Muscle of arm (tissue), 14 donors: ENCODE results near the gene B3GAT3. TPM values are rescaled to one million over a fixed set of nuclear protein-coding genes. Genes with fewer than 3 reads are reported as not detected.
"Not testable (repeated sequence)": the region's sequence is repeated elsewhere in the genome, so short reads cannot be mapped to it uniquely, and the experiment has no call there.

Experiments
- DNase-seq: peaks from one replicate; pipeline ENCODE4 v3.0.0-alpha.2; 2013
- long read RNA-seq, 11 donors: transcript quantifications; one replicate each; lab custom pipeline, GENCODE V29; 2026
- polyA plus RNA-seq, 12 donors: library from polyadenylated mRNA; unstranded; fragments of 120-200 nt; gene quantifications; one replicate each; pipeline ENCODE4 v1.2.1, GENCODE V29; 2013; ENCODE audit not compliant: insufficient read length in 12 of 12

Gene B3GAT3
- 10 to 100 TPM in 11 of 12 donors, not detected in 1; 13.2 to 40.2 (median 15.7) TPM for polyA plus RNA-seq
- long read RNA-seq, donor 1, transcript B3GAT3-201 (5 exons, 1,641 nt) = major isoform, 16 of 24 reads
- long read RNA-seq, donor 1, partial matches to known transcripts = 6 of 24 reads
- long read RNA-seq, donor 1, other reads (novel, unspliced or antisense) = 0 of 24 reads
- long read RNA-seq, donor 2, transcript B3GAT3-201 (5 exons, 1,641 nt) = major isoform, 13 of 13 reads
- long read RNA-seq, donor 2, partial matches to known transcripts = 0 of 13 reads
- long read RNA-seq, donor 2, other reads (novel, unspliced or antisense) = 0 of 13 reads
- long read RNA-seq, donor 3, partial matches to known transcripts = 0 of 2 reads
- long read RNA-seq, donor 3, other reads (novel, unspliced or antisense) = 0 of 2 reads
- long read RNA-seq, donor 4, partial matches to known transcripts = 0 of 4 reads
- long read RNA-seq, donor 4, other reads (novel, unspliced or antisense) = 0 of 4 reads
- long read RNA-seq, donor 5 = 0 reads
- long read RNA-seq, donor 6, transcript B3GAT3-201 (5 exons, 1,641 nt) = major isoform, 6 of 11 reads
- long read RNA-seq, donor 6, partial matches to known transcripts = 5 of 11 reads
- long read RNA-seq, donor 6, other reads (novel, unspliced or antisense) = 0 of 11 reads
- long read RNA-seq, donor 7, partial matches to known transcripts = 0 of 3 reads
- long read RNA-seq, donor 7, other reads (novel, unspliced or antisense) = 0 of 3 reads
- long read RNA-seq, donor 8, transcript B3GAT3-201 (5 exons, 1,641 nt) = major isoform, 9 of 17 reads
- long read RNA-seq, donor 8, partial matches to known transcripts = 7 of 17 reads
- long read RNA-seq, donor 8, other reads (novel, unspliced or antisense) = 0 of 17 reads
- long read RNA-seq, donor 9, transcript B3GAT3-201 (5 exons, 1,641 nt) = major isoform, 5 of 5 reads
- long read RNA-seq, donor 9, partial matches to known transcripts = 0 of 5 reads
- long read RNA-seq, donor 9, other reads (novel, unspliced or antisense) = 0 of 5 reads
- long read RNA-seq, donor 10, transcript B3GAT3-201 (5 exons, 1,641 nt) = major isoform, 9 of 10 reads
- long read RNA-seq, donor 10, partial matches to known transcripts = 0 of 10 reads
- long read RNA-seq, donor 10, other reads (novel, unspliced or antisense) = 0 of 10 reads
- long read RNA-seq, donor 11, transcript B3GAT3-201 (5 exons, 1,641 nt) = major isoform, 7 of 12 reads
- long read RNA-seq, donor 11, partial matches to known transcripts = 5 of 12 reads
- long read RNA-seq, donor 11, other reads (novel, unspliced or antisense) = 0 of 12 reads

DNA sequence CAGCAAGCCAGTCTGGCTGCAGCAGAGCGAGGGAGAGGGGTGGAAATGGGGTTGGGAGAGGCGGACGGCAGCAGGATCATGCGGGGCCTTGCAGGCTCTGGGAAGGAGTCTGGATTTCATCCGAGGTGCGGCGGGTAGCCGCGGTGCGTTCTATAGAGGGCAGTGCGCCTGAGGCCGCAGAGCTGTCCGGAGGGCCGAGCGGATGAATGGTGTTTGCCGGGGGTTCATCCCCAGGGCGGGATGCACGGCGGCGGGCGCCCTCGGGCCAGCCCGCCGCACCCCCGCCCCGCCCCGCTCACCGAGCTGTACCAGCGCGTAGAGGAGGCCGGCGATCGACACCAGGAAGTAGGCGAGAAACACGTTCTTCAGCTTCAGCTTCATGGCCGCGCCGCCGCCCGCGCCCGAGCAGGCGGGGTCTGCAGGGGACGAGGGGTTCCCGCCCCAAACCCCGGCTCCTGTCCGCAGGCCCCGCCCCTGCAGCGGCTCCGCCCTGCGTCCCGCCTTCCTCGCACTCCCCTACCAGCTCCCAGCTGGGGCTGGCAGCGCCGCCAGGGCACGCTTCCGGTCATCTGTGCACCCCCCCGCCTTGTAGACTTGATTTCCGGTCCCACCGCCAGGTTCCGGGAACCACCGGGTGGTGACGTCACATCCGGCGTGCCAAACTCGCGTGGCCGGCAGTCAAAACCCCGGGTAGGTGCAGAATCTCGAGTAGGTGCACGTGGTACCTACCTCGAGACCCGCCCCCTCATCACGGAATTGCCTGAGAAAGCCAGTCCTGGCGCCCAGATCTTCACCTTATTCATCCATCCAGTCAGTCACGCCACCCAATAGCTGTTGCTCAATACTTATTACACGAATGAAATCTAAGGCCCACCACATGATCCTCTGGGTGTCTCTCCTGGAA, at the start of gene B3GAT3:
Gene B3GAT3, minus strand, starts transcription at position 420 of the 904 bp plus-strand sequence. Its CDS starts 39 bp downstream, at position 381.
- peak; percentile 94 for DNase-seq

DNA sequence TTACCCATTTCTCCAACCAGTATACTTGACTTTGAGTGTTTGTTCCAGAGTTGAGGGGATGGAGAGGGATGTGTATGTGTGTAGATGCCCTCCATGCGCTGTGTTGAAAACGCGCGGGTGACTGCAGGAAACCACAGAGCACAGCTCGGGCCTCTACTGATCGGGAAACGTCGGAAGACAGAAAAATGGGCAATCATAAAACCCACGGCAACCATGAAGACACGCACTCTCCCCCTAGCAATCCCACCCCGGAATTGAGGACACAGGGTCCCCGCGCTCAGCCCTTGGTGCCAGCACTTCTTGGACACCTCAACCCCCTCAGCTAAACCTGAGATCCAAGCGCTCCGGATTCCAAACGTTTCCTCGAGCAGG, 49.4 kb upstream of the B3GAT3 start:
- DNase-seq = no peak

DNA sequence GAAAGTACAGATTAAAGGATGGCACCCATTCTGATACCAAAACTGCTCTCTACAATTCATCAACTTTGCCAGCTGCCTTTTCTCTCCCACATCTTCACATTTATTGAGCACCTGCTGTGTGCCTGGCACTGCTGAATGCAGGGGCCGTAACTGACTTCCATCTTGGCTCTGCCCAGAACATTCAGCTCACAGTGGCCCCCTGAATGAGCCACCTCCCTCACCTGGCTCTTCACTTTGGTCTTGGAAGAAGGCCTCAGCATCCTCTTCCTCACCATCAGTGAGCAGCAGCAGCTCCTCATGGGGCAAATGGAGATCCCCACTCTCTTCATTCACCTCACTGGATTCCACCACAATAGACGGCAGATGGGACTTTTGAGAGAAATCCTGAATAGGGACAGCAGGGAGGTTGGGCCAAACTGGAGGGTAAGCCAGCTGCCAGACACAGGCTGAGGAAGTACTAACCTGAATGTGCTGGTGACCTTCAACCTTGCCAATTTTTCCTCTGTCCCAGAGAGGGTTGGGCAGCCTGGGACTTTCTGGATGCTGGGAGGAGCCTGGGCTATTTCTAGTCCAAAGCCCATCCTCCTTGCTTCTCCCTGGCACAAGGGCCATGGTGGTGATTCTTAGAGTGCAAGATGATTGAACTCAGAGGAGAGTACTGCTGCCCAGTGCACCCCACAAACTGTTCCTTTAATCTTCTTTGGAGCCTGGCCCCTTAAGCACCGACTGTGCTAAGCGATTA, 47.8 kb upstream of the B3GAT3 start:
- DNase-seq = no peak

DNA sequence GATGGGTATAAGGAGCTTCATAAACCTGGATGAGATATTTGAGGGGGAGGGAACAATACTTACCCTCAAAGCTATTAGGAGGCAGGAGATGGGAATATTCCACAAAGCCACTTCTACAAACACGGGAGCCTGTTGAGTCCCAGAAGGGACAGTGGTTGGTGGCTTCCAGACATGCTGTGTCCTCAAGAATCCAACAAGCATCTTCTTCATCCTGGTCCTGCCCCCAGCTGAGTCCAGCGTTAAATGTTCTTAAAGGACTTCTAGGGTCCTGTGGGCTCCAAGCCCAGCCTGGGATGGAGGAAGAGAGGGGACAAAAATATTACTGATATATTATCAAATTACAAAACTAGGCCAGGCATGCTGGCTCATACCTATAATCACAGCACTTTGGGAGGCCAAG, 45.7 kb upstream of the B3GAT3 start:
- DNase-seq = no peak

DNA sequence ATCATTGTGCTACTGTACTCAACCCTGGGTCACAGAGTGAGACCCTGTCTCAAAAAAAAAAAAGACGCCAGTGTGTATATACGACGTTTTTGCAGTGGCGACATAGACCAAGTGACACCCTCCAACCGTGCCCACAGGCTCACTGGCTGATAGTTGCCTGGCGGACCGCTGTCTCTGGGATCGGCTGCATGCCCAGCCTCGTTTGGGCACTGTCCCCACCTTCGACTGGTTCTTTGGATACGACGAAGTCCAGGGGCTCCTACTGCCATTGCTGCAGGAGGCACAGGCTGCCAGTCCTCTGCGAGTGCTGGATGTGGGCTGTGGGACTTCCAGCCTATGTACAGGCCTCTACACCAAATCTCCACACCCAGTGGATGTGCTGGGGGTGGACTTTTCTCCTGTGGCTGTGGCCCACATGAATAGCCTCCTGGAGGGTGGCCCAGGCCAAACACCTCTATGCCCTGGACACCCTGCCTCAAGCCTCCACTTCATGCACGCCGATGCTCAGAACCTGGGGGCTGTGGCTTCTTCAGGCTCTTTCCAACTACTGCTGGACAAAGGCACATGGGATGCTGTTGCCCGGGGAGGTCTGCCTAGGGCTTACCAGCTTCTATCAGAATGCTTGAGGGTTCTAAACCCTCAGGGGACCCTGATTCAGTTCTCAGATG, 44.6 kb upstream of the B3GAT3 start:
- no peak for DNase-seq

DNA sequence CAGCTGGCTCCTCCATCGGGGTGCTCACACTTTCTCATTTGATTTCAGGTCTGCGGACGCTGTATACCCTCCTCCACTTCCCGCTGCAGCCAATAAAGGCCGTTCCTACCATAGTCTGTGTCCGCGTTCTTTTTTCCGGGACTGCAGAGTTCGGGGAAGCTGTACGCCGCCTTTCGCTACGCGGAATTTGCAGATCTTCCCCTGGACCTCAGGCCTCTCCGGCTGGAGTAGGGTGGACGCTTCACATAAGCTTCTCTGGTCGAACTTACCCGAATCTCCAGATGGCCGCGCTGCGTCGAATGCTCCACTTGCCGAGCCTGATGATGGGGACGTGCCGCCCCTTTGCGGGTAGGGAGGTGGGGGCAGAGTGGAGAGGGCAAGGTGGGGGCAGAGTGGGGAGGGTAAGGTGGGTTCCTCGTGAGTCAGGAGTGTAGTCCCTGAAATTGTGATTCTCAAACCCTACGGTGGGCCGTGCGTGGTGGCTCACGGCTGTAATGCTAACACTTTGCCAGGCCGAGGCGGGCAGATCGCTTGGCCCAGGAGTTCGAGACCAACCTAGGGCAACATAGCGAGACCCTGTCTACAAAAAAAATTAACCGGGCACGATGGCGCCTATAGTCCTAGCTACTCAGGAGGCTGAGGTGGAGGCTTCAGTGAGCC, 43.9 kb upstream of the B3GAT3 start:
- DNase-seq = no peak

DNA sequence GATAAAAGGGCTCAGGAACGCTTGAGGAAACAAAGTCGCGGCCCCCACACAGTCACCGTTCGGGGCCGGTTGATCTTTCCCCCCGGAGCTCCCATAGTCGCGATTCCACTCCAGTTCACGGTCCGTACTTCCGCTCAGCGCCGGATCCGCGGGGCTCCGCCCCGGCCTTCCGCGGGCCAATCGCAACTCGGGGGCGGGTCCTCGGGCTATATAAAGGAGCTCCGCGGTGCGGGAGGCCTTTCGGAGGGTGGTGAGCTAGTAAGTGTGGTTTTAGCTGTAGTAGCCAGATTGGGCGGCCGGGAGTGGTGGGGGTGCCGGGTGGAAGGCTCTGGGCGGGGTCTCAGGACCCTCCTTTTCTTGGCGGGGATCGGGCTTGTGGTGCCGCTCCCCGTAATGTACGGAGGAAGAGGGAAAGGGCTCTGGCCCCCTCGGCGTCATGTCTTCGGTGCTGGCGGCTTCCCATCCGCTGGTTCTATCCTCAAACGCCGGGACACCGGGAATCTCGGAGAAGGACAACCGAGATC, 43.4 kb upstream of the B3GAT3 start, which contains the start of the genes C11orf98 and CSKMT:
Gene C11orf98, minus strand, starts transcription at position 136 of the 524 bp plus-strand sequence. Its CDS starts 41 bp downstream, at position 95.
Gene CSKMT, plus strand, starts transcription at position 238 of the 524 bp plus-strand sequence. CDS start 568 bp downstream, outside the sequence.
- DNase-seq = peak; percentile 97

DNA sequence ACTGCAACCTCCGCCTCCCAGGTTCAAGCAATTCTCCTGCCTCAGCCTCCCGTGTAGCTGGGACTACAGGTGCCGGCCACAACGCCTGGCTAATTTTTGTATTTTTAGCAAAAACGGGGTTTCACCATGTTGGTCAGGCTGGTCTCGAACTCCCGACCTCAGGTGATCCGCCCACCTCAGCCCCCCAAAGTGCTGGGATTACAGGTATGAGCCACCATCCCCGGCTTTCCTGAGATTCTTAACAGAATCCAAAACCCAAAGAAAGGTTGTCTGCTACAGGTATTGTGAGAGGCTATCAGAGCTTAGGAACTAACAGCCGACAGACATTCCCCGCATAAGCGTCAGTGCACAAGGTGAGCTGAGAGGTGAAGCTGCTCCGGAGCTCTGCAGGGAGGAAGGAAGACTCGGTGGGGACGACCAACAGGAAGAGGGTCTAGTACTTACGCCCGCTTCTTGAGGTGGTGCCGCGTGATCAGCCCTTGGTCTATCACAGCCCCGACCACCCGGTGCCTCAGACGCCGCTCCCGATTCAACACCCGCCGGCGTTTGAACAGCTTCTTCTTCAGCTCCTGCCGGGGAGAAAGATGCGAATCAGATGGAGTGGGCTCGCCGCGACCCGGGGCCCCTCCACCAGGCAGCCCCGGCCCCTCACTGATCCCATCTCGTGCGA, 42.8 kb upstream of the B3GAT3 start:
- DNase-seq = no peak

DNA sequence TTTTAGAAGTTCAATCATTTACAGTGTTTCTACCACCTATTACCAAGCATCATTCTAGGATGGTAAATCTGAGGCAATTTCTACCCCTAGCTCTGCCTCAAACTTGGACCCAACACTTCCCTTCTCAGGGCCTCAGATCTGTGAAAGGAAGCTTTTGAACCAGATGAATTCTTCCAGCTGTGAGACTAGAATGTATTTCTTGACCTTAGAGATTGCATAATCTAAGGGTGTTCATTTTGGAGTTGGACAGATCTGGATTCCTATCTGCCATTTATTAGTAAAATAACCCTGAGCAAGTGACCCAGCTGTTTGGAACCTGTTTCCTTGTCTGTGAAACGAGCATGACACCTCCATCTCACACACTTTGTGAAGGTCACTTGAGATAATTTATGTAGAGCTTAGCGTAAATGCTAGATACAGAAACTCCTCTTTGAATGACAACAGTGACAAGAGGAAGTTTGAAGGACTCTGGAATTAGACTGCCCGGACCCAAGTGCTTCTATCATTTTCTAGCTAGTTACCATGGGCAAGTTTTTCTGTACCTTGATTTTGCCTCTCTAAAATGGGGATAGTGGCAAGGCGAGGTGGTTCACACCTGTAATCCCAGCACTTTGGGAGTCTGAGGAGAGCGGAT, 35.1 kb upstream of the B3GAT3 start:
- DNase-seq = no peak

DNA sequence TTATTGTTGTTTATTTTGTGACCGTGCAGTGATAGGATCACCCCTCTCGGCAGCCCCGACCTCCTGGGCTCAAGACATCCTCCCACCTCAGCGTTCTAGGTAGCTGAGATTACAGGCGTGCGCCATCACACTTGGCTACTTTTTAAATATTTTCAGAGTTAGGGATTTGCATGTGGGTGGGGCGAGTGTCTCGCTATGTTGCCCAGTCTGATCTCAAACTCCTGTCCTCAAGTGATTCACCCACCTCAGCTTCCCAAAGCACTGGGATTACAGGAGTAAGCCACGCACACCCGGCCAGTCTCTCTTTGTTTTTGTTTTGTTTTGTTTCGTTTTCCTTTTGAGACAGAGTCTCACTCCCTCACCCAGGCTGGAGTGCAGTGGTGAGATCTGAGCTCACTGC, 32.5 kb upstream of the B3GAT3 start:
- no peak for DNase-seq

DNA sequence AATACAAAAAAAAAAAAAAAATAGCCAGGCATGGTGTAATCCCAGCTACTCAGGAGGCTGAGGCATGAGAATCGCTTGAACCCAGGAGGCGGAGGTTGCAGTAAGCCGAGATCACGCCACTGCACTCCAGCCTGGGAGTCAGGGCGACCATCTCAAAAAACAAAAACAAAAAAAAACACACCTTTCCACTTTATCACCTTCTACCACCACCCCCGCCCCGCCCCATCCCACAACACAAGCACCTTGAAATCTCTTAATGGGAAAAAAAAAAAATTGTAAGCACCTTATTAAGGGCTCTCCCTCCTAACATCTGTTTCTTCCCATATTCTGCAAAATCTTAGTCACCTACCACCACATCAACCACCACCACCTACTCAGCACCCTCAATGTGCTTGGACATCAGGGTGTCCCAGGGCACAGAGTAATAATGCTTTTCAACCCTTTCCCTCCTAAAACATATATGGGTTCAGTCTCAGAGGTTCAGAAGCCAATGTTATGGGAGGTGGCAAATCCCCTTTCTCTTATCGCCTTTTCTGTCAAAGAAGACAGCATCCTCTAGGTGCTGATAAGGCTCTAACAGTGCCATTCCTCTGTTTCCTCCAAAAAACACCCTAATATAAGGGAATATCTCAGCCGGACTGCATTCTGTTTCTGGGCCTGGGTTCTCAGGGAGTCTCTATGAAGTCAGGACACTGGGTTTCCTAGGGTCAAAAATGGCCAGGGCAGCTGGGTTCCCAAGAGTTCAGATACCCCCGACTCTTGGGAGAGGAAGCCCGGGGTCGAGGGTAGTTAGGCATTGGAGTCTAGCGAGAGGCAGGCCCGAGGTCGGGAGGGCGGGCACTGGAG, 30.6 kb upstream of the B3GAT3 start:
- no peak for DNase-seq

DNA sequence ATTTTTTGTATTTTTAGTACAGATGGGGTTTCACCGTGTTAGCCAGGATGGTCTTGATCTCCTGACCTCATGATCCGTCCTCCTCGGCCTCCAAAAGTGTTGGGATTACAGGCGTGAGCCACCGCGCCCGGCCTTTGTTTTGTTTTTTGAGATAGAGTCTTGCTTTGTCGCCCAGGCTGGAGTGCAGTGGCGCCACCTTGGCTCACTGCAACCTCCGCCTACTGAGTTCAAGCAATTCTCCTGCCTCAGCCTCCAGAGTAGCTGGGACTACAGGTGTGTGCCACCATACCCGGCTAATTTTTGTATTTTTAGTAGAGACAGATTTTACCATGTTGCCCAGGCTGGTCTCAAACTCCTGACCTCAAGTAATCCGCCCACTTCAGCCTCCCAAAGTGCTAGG, 28.5 kb upstream of the B3GAT3 start:
- not testable (repeated sequence) for DNase-seq

DNA sequence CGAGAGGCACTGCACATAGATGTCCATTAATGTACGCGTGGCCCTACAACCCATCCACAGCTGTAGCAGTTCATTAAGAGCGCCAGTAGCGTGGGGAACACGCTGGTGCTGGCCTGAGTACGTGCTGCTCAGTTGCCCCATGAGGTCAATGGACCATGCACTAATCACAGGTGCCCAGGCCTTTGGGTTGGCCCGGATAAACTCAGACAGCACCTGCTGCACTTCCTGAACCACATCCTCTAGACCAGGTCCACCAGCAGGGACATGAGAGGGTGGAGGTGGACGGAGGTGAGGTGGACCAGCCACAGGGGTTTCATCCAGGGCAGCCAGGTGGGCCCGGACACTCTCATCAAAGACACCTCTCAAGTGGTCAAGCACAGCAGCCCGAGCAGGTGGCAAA, 27.7 kb upstream of the B3GAT3 start:
- DNase-seq = no peak

DNA sequence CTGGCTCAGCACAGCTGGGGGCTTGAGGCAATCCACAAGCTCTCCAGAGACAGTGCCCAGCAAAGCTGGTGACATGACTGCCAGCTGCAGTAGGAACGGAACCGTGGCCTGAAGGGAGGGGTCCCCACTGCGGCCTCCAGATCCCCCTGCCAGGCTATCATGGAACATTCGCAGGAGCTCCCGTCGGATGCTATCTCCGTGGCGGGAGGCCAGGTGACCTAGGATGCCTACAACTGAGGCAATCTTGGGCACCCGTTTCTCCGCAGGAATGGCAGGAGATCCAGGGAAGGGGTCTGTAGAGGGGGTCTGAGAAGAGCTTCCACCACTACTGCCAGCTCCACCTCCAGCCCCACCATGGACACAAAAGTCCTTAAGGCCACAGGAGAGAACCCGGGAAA, 27.2 kb upstream of the B3GAT3 start:
- DNase-seq = no peak

DNA sequence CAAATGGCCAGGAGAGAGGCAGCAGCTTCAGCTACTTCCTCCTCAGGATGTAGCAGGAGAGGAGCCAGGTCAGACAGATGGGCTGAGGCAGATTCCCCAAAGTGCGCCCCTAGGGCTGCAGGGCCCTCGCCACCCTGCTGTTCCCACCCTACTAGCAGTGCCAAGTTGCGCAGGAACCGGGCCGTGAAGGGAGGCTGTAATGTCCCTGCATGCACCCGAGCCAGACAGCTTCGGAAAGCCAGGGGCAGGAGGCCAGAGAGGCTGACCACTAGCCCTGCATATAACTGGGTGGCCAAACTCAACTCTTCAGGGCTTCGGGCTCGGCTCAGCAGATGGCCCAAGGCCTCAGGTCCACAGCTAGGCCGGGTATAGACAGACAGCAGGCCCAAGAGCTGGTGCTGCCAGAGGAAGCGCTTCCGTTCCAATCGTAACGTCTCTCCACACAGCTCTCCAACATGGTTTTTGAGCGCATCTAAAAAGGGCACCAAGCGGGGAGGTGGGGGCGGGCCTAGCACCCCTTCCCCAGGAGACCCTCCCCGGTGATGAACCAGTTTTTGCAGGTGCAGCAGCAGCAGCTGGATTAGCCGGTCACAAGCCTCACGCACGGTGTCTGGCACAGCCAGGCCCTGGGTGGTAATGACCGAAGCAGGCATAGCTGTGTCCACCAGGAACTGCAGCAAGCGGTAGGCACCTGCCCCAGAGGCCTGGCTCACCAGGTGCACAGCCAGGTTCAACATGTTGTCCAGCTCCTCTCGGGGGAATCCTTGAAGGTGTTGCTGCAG, 26.6 kb upstream of the B3GAT3 start:
- no peak for DNase-seq

DNA sequence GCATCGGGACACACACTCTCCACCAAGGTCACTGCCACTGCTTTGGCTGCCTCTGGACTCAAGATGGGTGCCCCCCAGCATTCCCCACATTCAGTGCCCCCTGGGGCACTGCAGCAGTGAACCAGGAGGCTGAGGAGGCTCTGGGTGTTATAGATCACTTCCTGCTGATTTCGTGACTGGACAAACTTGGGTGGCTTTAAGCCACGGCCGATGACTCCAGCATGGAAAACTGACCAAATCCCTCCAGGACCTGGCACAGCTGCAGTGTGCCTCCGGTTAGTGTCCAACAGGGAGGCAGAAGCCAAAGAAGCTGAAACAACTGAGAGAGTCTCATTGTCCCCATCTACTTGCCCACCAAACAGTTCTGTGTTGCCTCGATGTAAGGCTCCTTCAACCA, 25.8 kb upstream of the B3GAT3 start:
- no peak for DNase-seq
